ENCODE results near the gene GPR107.

GRCh38 chr9:130073373-130073772 lies 19.7 kb downstream of the GPR107 start:
- TF ChIP-seq POLR2A (IDR thresholded peaks at IDR 0.05; ENCODE audit: low read length) (no peak), EP300 (IDR thresholded peaks at IDR 0.05) (no peak), PBX3 (IDR thresholded peaks at IDR 0.05) (no peak), CTCF (IDR thresholded peaks at IDR 0.05) (no peak), RARB (CRISPR knock-in tag; IDR thresholded peaks at IDR 0.05) (no peak), FOSB (CRISPR knock-in tag; IDR thresholded peaks at IDR 0.05) (no peak), CHD2 (IDR thresholded peaks at IDR 0.05; ENCODE audit: low read length, partially characterized antibody) (no peak), KDM1A (IDR thresholded peaks at IDR 0.05; ENCODE audit: low read depth) (no peak), MAFK (IDR thresholded peaks at IDR 0.05; ENCODE audit: partially characterized antibody) (no peak), RAD21 (conservative IDR thresholded peaks at IDR 0.05 in 1 of 2, IDR thresholded peaks at IDR 0.05 in 1 of 2) (no peak), HDAC2 (IDR thresholded peaks at IDR 0.05) (no peak)

All from A549 (cell line).